ENCODE results near the gene TTBK1. TPM values are rescaled to one million over a fixed set of nuclear protein-coding genes. Genes with fewer than 3 reads are reported as not detected.
A peak's percentile ranks its signal among the peaks of the same experiment; 100 is the strongest.

TTBK1 gene
- total RNA-seq (1 to 10 TPM in 3 of 9 donors, under 1 TPM in 6; 0.17 to 1.8 (median 0.44) TPM), polyA plus RNA-seq (1 to 10 TPM in 1 of 3 donors, under 1 TPM in 2; 0.81 to 5.4 (median 0.95) TPM)
- long read RNA-seq, donor 1: 0 reads
- long read RNA-seq, donor 2: 0 reads
- long read RNA-seq, donor 3: 0 reads
- long read RNA-seq, donor 4: 0 reads
- long read RNA-seq, donor 5: 0 reads
- long read RNA-seq, donor 6: 0 reads
- long read RNA-seq, donor 7: 0 reads
- long read RNA-seq, donor 8: 0 reads
- long read RNA-seq, donor 9: 0 reads
- long read RNA-seq, donor 10: 0 reads

GRCh38 chr6:43242908-43243663 is at the start of gene TTBK1:
TTBK1 (plus strand) TSS chr6:43243481; CDS start chr6:43246661, 3,180 bp downstream.
- Histone ChIP-seq H3K36me3 (replicated peaks in 1 of 2) (no peaks in the 10 kb centered on the region), H3K27ac (peak within 1 kb of the TSS in 1 of 5 donors; percentile 30), H3K4me1 (replicated peaks in 1 of 2) (peaks cover 5 to 6% of the 10 kb centered on the region in 2 donors), H3K4me3 (no peak within 1 kb of the TSS), H3K9me3 (replicated peaks in 1 of 3) (no peaks in the 10 kb centered on the region), H3K27me3 (peaks cover 24% of the 10 kb centered on the region)
- TF ChIP-seq POLR2A (IDR thresholded peaks at IDR 0.05): no peak
- TF ChIP-seq CTCF (IDR thresholded peaks at IDR 0.05): no peak
- peak in 1 of 7 donors; percentile 72 for DNase-seq
- intact Hi-C loops (cut with DNase I): no loop called here
- 10 to 31% (median 17%) methylated on average over 10 to 47 of the region's 47 CpGs for WGBS, 4 donors

- WGBS, 4 donors: 89 to 97% (median 93%) methylated on average over 5 of the region's 5 CpGs
- TF ChIP-seq POLR2A (IDR thresholded peaks at IDR 0.05): no peak
- TF ChIP-seq CTCF (IDR thresholded peaks at IDR 0.05): no peak
- peak in 1 of 7 donors; percentile 52 for DNase-seq
- peaks cover 0 to 54% of the 10 kb centered on the region in 2 donors for H3K36me3 ChIP-seq (replicated peaks in 1 of 2)
- no peaks in the 10 kb centered on the region for H3K9me3 ChIP-seq (replicated peaks in 1 of 3)
- no peak overlapping the region for H3K27ac ChIP-seq
- H3K27me3 ChIP-seq: no peaks in the 10 kb centered on the region
- no peak overlapping the region for H3K4me3 ChIP-seq
- intact Hi-C loops (cut with DNase I): no loop called here
- H3K4me1 ChIP-seq (replicated peaks in 1 of 2): no peaks in the 10 kb centered on the region
Measured at GRCh38 chr6:43193929-43194328, 49.4 kb upstream of the TTBK1 start.

GRCh38 chr6:43196337-43196736 is 46.9 kb upstream of the TTBK1 start:
- intact Hi-C loops (cut with DNase I): no loop called here
- Histone ChIP-seq H3K4me1 (replicated peaks in 1 of 2) (no peaks in the 10 kb centered on the region), H3K27ac (no peak overlapping the region), H3K9me3 (replicated peaks in 1 of 3) (no peaks in the 10 kb centered on the region), H3K27me3 (no peaks in the 10 kb centered on the region), H3K4me3 (no peak overlapping the region), H3K36me3 (replicated peaks in 1 of 2) (peaks cover 0 to 62% of the 10 kb centered on the region in 2 donors)
- TF ChIP-seq POLR2A (IDR thresholded peaks at IDR 0.05) (no peak), CTCF (IDR thresholded peaks at IDR 0.05) (no peak)
- WGBS, 4 donors: 90 to 93% (median 90%) methylated on average over 5 of the region's 5 CpGs
- DNase-seq: no peak

GRCh38 chr6:43199912-43200311 is 43.4 kb upstream of the TTBK1 start:
- intact Hi-C loops (cut with DNase I): no loop called here
- no peaks in the 10 kb centered on the region for H3K27me3 ChIP-seq
- H3K4me3 ChIP-seq: no peak overlapping the region
- H3K27ac ChIP-seq: no peak overlapping the region
- no peaks in the 10 kb centered on the region for H3K9me3 ChIP-seq (replicated peaks in 1 of 3)
- TF ChIP-seq CTCF (IDR thresholded peaks at IDR 0.05) (no peak), POLR2A (IDR thresholded peaks at IDR 0.05) (no peak)
- H3K36me3 ChIP-seq (replicated peaks in 1 of 2): peaks cover 0 to 56% of the 10 kb centered on the region in 2 donors
- DNase-seq: no peak
- 72 to 90% (median 88%) methylated on average over 2 to 6 of the region's 6 CpGs for WGBS, 4 donors
- no peaks in the 10 kb centered on the region for H3K4me1 ChIP-seq (replicated peaks in 1 of 2)
